Endothelial cell of umbilical vein (primary cell): Measurements from ENCODE around the gene PNPLA7. TPM values are rescaled to one million over a fixed set of nuclear protein-coding genes. Genes with fewer than 3 reads are reported as not detected.

Experiments used
- BruUV-seq: library from RNA; stranded (reverse); fragments of 400-500 nt; replicated peaks from 2 replicates; lab custom pipeline; 2021; lab: Mats Ljungman, UMichigan
- CTCF ChIA-PET: fragments of 300-600, 350-600 bp; sonication (Branson Sonifier 250); formaldehyde crosslinking; loops from one replicate; lab custom pipeline; 2021; ENCODE audit warnings: antibody characterized with exemption, inconsistent platforms; lab: Charles Lee
- POLR2A ChIA-PET: fragments of 300-600, 350-600 bp; sonication (Branson Sonifier 250); formaldehyde crosslinking; loops from one replicate; lab custom pipeline; 2021; ENCODE audit warnings: antibody characterized with exemption, inconsistent platforms; lab: Charles Lee
- DNase-seq: peaks from one replicate; pipeline ENCODE4 v3.0.0-alpha.2; 2011; ENCODE audit warnings: low read depth, low spot score
- FAIRE-seq: peaks from 2 replicates; lab custom pipeline; 2011; peaks lifted over from hg19 to GRCh38; lab: Jason Lieb, UNC
- H2AFZ ChIP-seq: 2 replicates; pipeline ENCODE4 v1.6.0; 2012; ENCODE audit warnings: low read depth, low read length, control low read depth, inconsistent platforms
- H3K27ac ChIP-seq: 2 replicates; pipeline ENCODE4 v1.5.1; 2011; ENCODE audit warnings: low read depth, mild to moderate bottlenecking, control low read depth, low read length, moderate library complexity; ENCODE audit not compliant: insufficient read depth
- H3K27me3 ChIP-seq, 2 experiments: 2 replicates each; pipeline versions ENCODE4 v1.6.0 to v1.6.1; 2011; ENCODE audit warnings: low read length in 2 of 2, mixed read lengths in 1 of 2; ENCODE audit not compliant: control insufficient read depth in 2 of 2, insufficient read depth in 2 of 2
- H3K36me3 ChIP-seq, 2 experiments: 2 replicates in 1 of 2; 3 replicates in 1 of 2; pipeline ENCODE4 v1.5.1; 2011; ENCODE audit warnings: low read length in 2 of 2, mild to moderate bottlenecking in 1 of 2, moderate library complexity in 1 of 2; ENCODE audit not compliant: control insufficient read depth in 2 of 2, insufficient read depth in 2 of 2; ENCODE audit errors: extremely low read depth in 1 of 2
- H3K4me1 ChIP-seq: 3 replicates; pipeline ENCODE4 v1.5.1; 2011; ENCODE audit warnings: mild to moderate bottlenecking, low read length; ENCODE audit not compliant: control insufficient read depth, insufficient read depth; ENCODE audit errors: extremely low read depth
- H3K4me2 ChIP-seq: 2 replicates; pipeline ENCODE4 v1.6.1; 2011; ENCODE audit warnings: low read length, control low read depth, mixed read lengths; ENCODE audit not compliant: insufficient read depth
- H3K4me3 ChIP-seq, 3 experiments: fragments of 200-600 bp in 1 of 3; sonication (generic), shearing (Covaris generic) in 1 of 3; replicated peaks in 1 of 3; 2 replicates each; pipeline ENCODE4 v1.5.1; 2011 to 2016; ENCODE audit warnings: control low read depth in 3 of 3, low read length in 3 of 3, mild to moderate bottlenecking in 2 of 3, inconsistent platforms in 1 of 3, low read depth in 1 of 3, moderate library complexity in 1 of 3; ENCODE audit not compliant: insufficient read depth in 1 of 3
- H3K79me2 ChIP-seq: 2 replicates; pipeline ENCODE4 v1.6.0; 2012; ENCODE audit warnings: low read length, inconsistent platforms; ENCODE audit not compliant: control insufficient read depth, insufficient read depth
- H3K9ac ChIP-seq: replicated peaks from 2 replicates; pipeline ENCODE3; 2011; ENCODE audit warnings: low read length, control low read depth; ENCODE audit not compliant: insufficient read depth; ENCODE audit errors: extremely low read depth
- H3K9me1 ChIP-seq: replicated peaks from 3 replicates; pipeline ENCODE4 v1.6.0; 2011; ENCODE audit warnings: mild to moderate bottlenecking, low read length; ENCODE audit not compliant: control insufficient read depth, insufficient read depth; ENCODE audit errors: extremely low read depth
- H3K9me3 ChIP-seq: replicated peaks from 2 replicates; pipeline ENCODE4 v1.5.1; 2012; ENCODE audit warnings: low read length, inconsistent platforms; ENCODE audit not compliant: control insufficient read depth, insufficient read depth
- H4K20me1 ChIP-seq: replicated peaks from 2 replicates; pipeline ENCODE3; 2011; ENCODE audit warnings: mild to moderate bottlenecking, low read length; ENCODE audit not compliant: control insufficient read depth, insufficient read depth; ENCODE audit errors: extremely low read depth
- CTCF ChIP-seq, 2 donors: IDR thresholded peaks; 1 replicate in 1 of 2; 2 replicates in 1 of 2; pipeline ENCODE4 v1.5.1; 2011; ENCODE audit warnings: low read length in 2 of 2, mild to moderate bottlenecking in 2 of 2, moderate library complexity in 2 of 2, control low read depth in 1 of 2, inconsistent platforms in 1 of 2, low read depth in 1 of 2; ENCODE audit not compliant: insufficient read depth in 1 of 2; ENCODE audit errors: extremely low read depth in 1 of 2
- EZH2 ChIP-seq: IDR thresholded peaks from 2 replicates; pipeline ENCODE4 v1.6.1; 2012; ENCODE audit warnings: borderline replicate concordance, low read depth, mild to moderate bottlenecking, moderate library complexity, low read length, inconsistent platforms; ENCODE audit not compliant: severe bottlenecking
- FOS ChIP-seq: IDR thresholded peaks from 2 replicates; pipeline ENCODE4 v1.6.1; 2011; ENCODE audit warnings: mild to moderate bottlenecking, low read length, moderate library complexity, borderline replicate concordance; ENCODE audit not compliant: insufficient read depth
- GATA2 ChIP-seq: IDR thresholded peaks from 2 replicates; pipeline ENCODE4 v1.7.0; 2011; ENCODE audit warnings: low read depth, mild to moderate bottlenecking, moderate library complexity, mixed read lengths, low read length; ENCODE audit not compliant: insufficient read length, insufficient read depth
- JUN ChIP-seq: IDR thresholded peaks from 2 replicates; pipeline ENCODE4 v1.6.1; 2011; ENCODE audit warnings: borderline replicate concordance, low read depth; ENCODE audit not compliant: insufficient read length, insufficient read depth
- MAX ChIP-seq: IDR thresholded peaks from 2 replicates; pipeline ENCODE4 v1.6.1; 2011; ENCODE audit not compliant: insufficient read depth, insufficient read length
- MYC ChIP-seq: IDR thresholded peaks from one replicate; pipeline ENCODE4 v1.6.1; 2011; ENCODE audit warnings: mild to moderate bottlenecking, low read depth, low read length
- POLR2A ChIP-seq: IDR thresholded peaks from 2 replicates; pipeline ENCODE4 v1.6.1; 2012; ENCODE audit warnings: low read depth, mild to moderate bottlenecking, control low read depth, low read length
- POLR2AphosphoS5 ChIP-seq: IDR thresholded peaks from 2 replicates; pipeline ENCODE4 v1.6.1; 2012; ENCODE audit warnings: low read depth, mild to moderate bottlenecking, control low read depth, low read length, moderate library complexity; ENCODE audit not compliant: insufficient read depth
- dilution Hi-C: fragments of 300-500 bp; cut with MboI; formaldehyde crosslinking; loops from one replicate; pipeline ENCODE4 v1.15.0; 2019; ENCODE audit warnings: low sequenced_read_pairs; ENCODE audit not compliant: extremely low pct_ligation_motif_present
- intact Hi-C: fragments of 100-400 bp; cut with micrococcal nuclease; formaldehyde crosslinking; loops from one replicate; pipeline ENCODE4 v1.10.0; 2022
- polyA plus RNA-seq, 4 experiments: library from polyadenylated mRNA; depleted of rRNA in 3 of 4; stranded (reverse) in 3 of 4; unstranded in 1 of 4; fragments of >200 nt; gene quantifications; 2 replicates each; pipeline versions ENCODE4 v1.2.1 to v1.2.3, GENCODE V29; 2011 to 2012; ENCODE audit warnings: missing spikeins in 1 of 4
- total RNA-seq: library from RNA; stranded (reverse); gene quantifications from 2 replicates; pipeline ENCODE4 v1.2.3, GENCODE V29; 2021

Gene PNPLA7
- total and polyA plus RNA-seq, 2 donors (not counting 3 experiments of a cell fraction or from before 2014, with no cell fraction given): 1.0 to 1.9 TPM

GRCh38 chr9:137476856-137477255, 73.3 kb downstream of the PNPLA7 start:
- ChIA-PET CTCF (no interaction called here), POLR2A (no interaction called here)
- TF ChIP-seq EZH2 (no peak), CTCF (IDR thresholded peaks at IDR 0.05; ENCODE audit: extremely low read depth in 1 of 2, insufficient read depth in 1 of 2, low read depth in 1 of 2, low read length in 2 of 2) (no peak), MYC (no peak), FOS (no peak), POLR2A (no peak), GATA2 (no peak), POLR2AphosphoS5 (no peak), MAX (no peak), JUN (no peak)
- no peaks in the 10 kb centered on the region for H3K4me1 ChIP-seq
- no peak overlapping the region for H3K4me2 ChIP-seq
- dilution Hi-C loops (no loop called here), intact Hi-C loops (no loop called here)
- FAIRE-seq (no peak), DNase-seq (no peak)
- H3K27me3 ChIP-seq: no peaks in the 10 kb centered on the region
- no peak overlapping the region for H3K4me3 ChIP-seq
- no peaks in the 10 kb centered on the region for H3K79me2 ChIP-seq
- no peaks in the 10 kb centered on the region for H3K9me1 ChIP-seq
- H3K36me3 ChIP-seq: no peaks in the 10 kb centered on the region
- no peak overlapping the region for H3K9ac ChIP-seq
- H3K27ac ChIP-seq: no peak overlapping the region
- H4K20me1 ChIP-seq: no peaks in the 10 kb centered on the region
- no peak overlapping the region for H2AFZ ChIP-seq
- no TSS peak for BruUV-seq
- peaks cover 2% of the 10 kb centered on the region for H3K9me3 ChIP-seq
